Mammary epithelial cell (primary cell): Measurements from ENCODE around the gene C12orf56.
"Not testable (repeated sequence)": the region's sequence is repeated elsewhere in the genome, so short reads cannot be mapped to it uniquely, and the experiment has no call there.

Experiments
- CTCF ChIP-seq, 2 donors: IDR thresholded peaks in 1 of 2; conservative IDR thresholded peaks in 1 of 2; 2 replicates each; pipeline ENCODE4 v1.5.1; 2011 to 2012; ENCODE audit warnings: inconsistent platforms in 2 of 2, low read length in 2 of 2, mild to moderate bottlenecking in 2 of 2, control low read depth in 1 of 2, low read depth in 1 of 2; ENCODE audit not compliant: insufficient read depth in 1 of 2; ENCODE audit errors: extremely low read depth in 1 of 2
- EZH2 ChIP-seq: IDR thresholded peaks from 2 replicates; pipeline ENCODE4 v1.6.1; 2012; ENCODE audit warnings: low read length, inconsistent platforms, borderline replicate concordance

- TF ChIP-seq CTCF (conservative IDR thresholded peaks at IDR 0.05 in 1 of 2, IDR thresholded peaks at IDR 0.05 in 1 of 2; ENCODE audit: extremely low read depth in 1 of 2, insufficient read depth in 1 of 2, low read depth in 1 of 2, low read length in 2 of 2); EZH2: not testable (repeated sequence)
These were observed 29.4 kb downstream of the C12orf56 start for GRCh38 chr12:64361173-64361572.
